Esophagus squamous epithelium (tissue), 4 donors: Measurements from ENCODE around the gene NAT9.

Experiments
- POLR2A ChIP-seq, 4 donors: fragments of 450-650 bp; IDR thresholded peaks; one replicate each; pipeline ENCODE4 v1.6.1; 2017; ENCODE audit warnings: antibody characterized with exemption in 4 of 4, mild to moderate bottlenecking in 4 of 4, moderate library complexity in 3 of 4
- TF ChIP-seq, protein P1 (sequence below), 6 experiments: fragments of 450-650 bp in 4 of 6; fragments of 200-600 bp in 2 of 6; sonication (generic) in 2 of 6; IDR thresholded peaks; one replicate each; pipeline ENCODE4 v1.5.1; 2016 to 2019; ENCODE audit warnings: antibody characterized with exemption in 6 of 6, mild to moderate bottlenecking in 4 of 6, moderate library complexity in 4 of 6

DNA sequence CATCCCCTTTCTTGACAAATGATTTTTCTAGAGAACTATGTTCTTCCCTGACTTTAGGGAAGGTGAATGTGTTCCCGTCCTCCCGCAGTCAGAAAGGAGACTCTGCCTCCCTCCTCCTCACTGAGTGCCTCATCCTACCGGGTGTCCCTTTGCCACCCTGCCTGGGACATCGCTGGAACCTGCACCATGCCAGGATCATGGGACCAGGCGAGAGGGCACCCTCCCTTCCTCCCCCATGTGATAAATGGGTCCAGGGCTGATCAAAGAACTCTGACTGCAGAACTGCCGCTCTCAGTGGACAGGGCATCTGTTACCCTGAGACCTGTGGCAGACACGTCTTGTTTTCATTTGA lies 7.4 kb downstream of the NAT9 start:
- TF ChIP-seq, protein P1, sequence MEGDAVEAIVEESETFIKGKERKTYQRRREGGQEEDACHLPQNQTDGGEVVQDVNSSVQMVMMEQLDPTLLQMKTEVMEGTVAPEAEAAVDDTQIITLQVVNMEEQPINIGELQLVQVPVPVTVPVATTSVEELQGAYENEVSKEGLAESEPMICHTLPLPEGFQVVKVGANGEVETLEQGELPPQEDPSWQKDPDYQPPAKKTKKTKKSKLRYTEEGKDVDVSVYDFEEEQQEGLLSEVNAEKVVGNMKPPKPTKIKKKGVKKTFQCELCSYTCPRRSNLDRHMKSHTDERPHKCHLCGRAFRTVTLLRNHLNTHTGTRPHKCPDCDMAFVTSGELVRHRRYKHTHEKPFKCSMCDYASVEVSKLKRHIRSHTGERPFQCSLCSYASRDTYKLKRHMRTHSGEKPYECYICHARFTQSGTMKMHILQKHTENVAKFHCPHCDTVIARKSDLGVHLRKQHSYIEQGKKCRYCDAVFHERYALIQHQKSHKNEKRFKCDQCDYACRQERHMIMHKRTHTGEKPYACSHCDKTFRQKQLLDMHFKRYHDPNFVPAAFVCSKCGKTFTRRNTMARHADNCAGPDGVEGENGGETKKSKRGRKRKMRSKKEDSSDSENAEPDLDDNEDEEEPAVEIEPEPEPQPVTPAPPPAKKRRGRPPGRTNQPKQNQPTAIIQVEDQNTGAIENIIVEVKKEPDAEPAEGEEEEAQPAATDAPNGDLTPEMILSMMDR (IDR thresholded peaks at IDR 0.05), result no peak
- no peak for TF ChIP-seq POLR2A (IDR thresholded peaks at IDR 0.05)
